CD4-positive, alpha-beta T cell treated with Interleukin-15 for 1 hour (primary cell): Measurements from ENCODE around the gene ADPRS.

Source experiments
- DNase-seq: peaks from one replicate; pipeline ENCODE4 v3.0.0-alpha.2; 2020

Gene ADPRS, protein sequence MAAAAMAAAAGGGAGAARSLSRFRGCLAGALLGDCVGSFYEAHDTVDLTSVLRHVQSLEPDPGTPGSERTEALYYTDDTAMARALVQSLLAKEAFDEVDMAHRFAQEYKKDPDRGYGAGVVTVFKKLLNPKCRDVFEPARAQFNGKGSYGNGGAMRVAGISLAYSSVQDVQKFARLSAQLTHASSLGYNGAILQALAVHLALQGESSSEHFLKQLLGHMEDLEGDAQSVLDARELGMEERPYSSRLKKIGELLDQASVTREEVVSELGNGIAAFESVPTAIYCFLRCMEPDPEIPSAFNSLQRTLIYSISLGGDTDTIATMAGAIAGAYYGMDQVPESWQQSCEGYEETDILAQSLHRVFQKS

DNA sequence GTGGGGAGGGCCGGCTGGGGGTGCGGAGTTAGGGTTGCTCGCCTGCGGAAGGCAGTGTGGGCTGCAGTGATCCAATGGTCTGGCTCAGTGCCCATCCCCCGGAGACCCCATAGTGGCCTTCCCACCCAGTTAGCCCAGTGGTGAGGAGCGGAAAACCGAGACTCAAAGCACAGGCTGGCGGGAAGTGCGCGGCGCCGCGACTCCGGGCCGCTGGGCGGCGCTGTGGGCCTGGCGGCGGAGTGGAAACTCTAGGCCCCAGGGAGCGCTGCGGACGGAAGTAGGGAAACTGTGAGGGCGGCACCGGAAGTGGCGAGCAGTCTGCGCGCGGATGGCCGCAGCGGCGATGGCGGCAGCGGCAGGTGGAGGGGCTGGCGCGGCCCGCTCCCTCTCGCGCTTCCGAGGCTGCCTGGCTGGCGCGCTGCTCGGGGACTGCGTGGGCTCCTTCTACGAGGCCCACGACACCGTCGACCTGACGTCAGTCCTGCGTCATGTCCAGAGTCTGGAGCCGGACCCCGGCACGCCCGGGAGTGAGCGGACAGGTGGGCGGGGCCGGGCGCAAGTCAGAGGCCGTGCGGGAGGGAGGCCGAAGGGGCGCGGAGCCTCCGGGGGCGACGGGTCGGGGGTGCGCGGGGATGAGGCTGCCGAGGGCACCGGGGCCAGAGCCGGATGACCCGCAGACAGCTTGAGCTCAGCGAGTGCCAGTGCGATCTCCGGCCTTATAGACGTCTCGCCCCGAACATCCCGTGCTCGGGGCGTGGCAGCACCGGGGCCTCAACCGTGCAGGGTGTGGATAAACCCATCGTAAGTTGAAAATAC is at the start of gene ADPRS:
Gene ADPRS, plus strand, starts transcription at position 316 of the 816 bp plus-strand sequence. Its CDS starts 13 bp downstream, at position 329.
- peak; percentile 89 for DNase-seq

DNA sequence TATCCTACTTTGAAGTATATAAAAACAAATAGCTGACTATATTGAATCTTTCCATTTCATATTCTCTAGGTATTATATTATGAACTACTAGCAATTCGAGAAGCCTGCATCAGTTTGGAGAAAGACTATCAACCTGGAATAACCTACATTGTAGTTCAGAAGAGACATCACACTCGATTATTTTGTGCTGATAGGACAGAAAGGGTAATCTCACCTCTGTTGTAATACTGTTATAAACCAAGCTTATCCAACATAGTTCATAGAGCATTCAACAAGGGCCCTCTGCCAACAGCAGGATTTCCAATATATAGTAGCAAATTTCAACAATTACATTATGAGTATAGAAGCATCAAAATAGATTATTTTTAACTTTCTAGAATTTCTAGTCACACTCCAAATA is 48.5 kb upstream of the ADPRS start:
- no peak for DNase-seq

DNA sequence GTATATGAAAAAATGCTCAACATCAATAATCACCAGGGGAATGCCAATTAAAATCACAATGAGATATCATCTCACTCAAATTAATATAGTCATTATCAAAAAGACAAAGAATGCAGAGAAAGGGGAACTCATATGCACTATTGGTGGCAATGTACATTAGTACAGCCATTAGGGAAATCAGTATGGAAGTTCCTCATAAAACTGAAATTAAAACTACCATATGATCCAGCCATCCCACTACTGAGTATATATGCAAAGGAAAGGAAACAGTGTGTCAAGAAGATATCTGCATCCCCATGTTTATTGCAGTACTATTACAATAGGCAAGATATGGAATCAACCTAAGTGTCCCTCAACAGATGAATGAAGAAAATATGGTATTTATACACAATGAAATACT is 36.9 kb upstream of the ADPRS start:
- DNase-seq = no peak

DNA sequence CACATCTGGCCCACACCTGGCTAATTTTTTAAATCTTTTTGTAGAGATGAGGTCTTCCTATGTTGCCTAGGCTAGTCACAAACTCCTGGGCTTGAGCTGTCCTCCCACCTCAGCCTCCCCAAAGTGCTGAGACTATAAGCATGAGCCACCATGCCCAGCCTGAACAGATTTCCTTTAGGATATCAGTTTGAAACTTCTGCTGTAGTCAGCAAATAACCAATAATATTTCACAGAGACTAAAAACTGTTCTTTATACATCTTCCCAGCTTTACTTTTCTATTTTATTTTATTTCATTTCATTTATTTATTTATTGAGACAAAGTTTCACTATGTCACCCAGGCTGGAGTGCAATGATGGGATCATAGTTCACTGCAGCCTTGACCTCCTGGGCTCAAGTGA is 34.7 kb upstream of the ADPRS start:
- no peak for DNase-seq

DNA sequence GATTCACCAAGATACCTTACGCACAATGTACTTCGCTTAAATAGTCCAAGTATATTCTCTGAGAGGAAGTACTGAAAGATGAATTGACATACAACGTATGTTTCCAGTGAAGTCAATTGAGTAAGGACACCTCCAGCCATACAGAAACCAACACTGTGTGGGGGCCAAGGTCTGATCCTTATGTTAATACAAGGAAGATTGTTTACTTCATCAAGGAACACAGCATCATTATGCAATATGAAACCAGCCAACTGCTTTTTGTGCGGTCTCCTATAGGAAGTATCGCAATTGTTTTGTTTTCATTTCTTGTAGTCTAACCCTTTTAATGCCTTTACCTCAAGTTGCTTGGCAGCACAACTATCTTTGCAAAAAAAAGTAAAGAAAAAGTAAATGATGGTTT is 33.0 kb upstream of the ADPRS start:
- DNase-seq = no peak

DNA sequence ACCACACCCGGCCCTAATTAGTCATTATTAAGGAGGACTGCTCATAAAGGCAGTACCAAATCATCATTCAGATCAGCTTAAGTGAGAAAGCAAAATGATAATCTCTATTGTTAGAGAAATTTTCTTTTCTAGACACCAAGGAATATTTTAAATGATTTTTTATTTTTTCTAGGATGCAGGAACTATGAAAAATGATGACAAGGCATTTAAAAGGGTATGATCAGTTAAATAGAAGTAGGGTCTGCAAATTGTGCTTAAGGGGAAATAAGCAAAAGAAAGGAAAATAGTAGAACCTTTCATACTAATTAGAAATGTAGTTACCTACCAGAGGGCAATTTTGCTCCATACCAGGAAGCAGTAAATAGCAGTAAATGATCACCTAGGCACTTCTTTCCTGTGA is 26.4 kb upstream of the ADPRS start:
- DNase-seq = no peak

DNA sequence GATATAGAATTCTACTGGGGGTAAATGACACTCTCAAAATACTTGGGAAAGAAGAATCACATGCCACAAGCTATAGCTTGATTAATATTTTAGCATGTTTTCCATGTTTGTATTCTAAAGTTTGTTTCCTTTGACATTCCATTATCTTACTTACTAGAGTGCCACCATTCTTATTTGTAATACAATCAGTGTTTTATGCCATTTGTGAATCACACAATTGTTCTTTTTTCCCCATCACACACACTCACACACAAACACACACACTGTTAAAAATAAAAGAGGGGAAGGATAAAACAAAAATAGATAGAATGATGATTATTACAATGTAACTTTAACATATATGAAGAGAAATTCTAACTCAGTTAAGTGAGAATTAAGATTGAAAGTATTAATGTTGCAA is 20.8 kb upstream of the ADPRS start:
- no peak for DNase-seq

DNA sequence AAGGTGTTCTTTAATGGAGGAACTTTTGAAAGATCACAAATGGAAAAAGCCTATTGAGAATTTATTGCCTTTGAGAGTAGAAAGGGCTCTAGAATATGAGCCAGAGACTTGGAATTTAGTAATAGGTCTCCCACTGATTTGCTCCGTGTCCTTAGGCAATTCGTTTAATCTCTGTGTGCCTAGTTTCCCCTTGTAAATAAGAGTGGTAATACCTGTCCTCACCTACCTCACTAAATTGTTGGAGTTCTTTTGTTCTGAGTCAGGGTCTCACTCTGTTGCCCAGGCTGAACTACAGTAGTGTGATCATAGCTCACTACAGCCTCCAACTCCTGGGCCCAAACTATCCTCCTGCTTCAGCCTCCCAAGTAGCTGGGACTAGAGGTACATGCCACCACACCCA is 19.8 kb upstream of the ADPRS start:
- DNase-seq = no peak

DNA sequence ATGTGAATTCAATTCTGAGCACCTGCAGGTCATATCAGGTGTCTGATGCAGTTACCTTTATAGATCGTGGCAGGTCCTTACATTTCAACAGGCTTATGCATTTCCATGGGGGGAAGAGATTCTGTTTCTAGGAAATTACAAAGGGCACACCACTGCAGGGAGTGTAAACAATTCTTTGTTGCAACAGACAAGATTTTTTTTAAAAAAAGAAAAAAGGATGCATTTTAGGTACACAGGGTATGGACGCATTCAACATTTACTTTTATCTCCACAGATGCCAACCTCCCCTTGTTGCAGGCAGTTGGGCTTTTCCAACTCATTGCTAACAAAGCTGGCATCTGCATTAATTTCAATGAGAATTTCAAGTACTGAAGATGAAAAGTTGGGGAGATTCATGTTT is 18.3 kb upstream of the ADPRS start:
- DNase-seq = no peak

DNA sequence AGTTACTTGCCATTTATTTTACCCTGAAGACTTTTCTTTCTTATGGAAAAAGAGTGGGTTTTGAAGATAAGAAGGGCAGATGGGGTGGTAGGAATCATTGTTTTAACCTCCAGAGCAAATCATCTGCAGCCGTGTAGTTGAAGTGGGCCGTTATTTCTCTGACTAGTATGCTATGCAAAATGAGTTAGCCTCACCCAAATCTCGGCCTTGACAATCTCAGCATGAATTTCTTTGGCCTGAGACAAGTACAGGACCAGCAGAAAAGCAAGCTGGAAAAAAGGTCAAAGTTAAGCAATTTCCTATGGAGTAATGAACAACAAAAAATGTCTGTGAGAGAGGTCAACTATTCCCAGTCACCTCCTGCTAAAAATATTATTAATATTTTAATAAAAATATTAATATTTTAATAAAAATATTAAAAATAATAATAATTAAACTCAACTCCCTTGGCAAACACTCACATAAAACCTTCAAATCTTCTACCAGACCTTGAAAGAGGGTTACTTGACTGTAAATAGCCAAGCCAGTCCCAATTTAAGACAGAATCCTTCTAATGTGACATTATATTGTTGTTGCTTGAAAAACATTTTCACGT is 11.6 kb upstream of the ADPRS start:
- DNase-seq = no peak

DNA sequence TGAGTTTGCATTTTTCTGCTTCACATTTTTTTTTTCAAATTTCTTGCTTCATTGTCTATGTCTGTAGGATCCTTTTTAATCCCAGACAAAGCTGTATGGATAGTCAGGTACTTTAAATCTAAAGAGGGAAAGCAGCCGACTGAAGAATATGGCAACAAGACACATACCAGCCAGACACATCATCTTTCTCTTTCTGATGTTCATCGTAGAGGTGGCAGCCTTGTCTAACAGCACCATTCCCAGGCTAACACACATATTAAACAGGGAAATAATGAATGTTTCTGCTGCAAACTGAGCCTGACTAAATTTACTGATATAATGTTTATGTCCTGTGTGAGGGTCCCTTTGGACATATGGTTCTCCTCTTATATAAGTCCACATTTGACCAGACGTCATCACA is 8.5 kb upstream of the ADPRS start:
- no peak for DNase-seq

DNA sequence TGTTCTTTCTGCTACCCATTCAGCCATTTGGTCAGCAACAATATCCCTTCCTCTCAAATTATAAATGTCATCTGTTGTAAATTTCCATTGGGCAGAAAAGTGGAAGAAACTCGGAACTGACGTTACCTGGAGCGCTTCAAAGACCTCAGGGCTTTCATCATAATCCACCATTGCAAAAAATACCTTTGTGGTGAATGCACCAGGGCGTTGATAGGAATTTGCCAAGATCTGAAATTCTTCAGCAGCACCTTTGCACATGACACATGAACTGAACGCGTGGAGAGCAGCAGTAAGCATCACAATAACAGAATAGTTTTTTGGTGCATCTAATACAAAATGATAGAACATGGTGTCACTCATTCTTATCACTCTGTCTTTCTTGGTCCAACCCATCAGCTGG is 7.9 kb upstream of the ADPRS start:
- DNase-seq = no peak

DNA sequence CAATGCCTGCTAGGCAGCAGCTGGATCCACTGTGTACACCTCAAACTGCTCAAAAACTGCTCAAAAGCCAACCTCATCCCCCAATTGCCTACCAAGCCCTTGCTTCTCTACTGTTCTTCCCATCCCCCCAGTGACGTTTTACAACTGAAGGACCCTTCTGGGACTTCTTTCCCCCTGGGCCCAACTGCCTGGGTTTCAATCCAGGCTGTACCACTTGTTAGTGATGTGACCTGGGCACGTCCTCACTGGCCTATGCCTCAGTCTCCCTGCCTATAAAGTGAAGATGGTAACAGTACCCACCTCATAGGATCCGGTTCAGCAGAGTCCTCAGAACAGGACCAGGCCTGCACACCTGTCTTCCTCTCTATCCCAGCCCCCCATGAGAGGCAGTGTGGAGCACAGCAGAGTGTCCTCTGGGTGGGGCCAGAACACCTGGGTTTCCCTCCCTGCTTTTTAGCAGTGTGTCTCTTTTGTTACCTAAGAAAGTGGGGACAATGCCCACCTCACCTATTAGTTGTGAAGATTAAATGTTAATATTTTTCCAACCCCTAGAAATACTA is 6.7 kb upstream of the ADPRS start:
- DNase-seq = no peak

DNA sequence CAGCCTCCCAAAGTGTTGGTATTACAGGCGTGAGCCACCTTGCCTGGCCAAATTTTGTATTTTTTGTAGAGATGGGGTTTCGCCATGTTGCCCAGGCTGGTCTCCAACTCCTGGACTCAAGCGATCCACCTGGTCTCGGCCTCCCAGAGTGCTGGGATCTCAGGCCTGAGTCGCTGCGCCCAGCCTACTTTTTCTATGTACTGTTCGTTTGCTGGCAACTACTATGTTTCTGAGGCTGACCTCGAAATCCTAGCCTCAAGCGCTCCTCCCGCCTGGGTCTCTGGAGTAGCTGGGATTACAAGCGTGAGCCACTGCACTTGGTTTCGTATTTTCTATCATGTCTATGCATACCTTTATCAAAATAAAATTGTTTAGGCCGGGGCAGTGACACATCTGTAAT is 5.5 kb upstream of the ADPRS start:
- no peak for DNase-seq

DNA sequence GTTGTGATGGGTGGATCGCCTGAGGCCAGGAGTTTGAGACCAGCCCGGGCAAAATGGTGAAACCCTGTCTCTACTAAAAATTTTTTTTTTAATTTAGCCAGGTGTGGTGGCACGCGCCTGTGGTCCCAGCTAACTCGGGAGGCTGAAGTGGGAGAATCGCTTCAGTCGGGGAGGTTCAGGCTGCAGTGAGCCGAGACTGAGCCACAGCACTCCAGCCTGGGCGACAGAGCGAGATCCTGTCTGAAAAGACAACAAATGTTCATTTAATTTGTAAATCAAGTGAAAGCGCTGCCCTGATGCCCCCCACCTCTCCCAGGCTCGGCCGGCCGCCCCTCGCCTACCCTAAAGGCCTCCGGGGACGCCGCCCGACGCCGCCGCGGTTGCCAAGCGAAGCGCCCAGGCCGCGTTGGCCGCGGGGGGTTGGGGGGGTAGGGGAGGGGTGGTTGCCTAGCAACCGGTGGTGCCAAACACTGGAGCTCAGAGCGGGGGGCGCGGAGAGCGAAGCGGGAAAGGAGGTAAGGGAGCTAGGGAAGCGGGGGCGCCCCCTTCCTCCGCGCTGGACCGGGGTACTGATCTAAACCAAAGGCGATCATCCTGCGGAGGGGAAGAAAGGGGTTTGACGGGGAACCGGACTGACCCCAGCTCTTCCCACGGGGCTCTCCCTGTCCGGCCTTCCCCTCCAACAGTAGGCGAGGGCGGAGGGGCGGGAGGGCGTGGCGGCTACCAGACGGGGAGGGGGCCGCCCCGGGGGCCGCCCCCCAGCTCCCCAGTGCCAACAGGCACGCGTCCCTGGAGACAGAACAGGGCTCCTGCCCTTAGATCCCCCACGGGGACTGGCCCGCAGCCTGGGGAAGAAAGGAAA is 4.8 kb upstream of the ADPRS start, which contains the start of gene TEKT2:
Gene TEKT2, plus strand, starts transcription at position 460 of the 862 bp plus-strand sequence. CDS start 828 bp downstream, outside the sequence.
- DNase-seq = no peak

DNA sequence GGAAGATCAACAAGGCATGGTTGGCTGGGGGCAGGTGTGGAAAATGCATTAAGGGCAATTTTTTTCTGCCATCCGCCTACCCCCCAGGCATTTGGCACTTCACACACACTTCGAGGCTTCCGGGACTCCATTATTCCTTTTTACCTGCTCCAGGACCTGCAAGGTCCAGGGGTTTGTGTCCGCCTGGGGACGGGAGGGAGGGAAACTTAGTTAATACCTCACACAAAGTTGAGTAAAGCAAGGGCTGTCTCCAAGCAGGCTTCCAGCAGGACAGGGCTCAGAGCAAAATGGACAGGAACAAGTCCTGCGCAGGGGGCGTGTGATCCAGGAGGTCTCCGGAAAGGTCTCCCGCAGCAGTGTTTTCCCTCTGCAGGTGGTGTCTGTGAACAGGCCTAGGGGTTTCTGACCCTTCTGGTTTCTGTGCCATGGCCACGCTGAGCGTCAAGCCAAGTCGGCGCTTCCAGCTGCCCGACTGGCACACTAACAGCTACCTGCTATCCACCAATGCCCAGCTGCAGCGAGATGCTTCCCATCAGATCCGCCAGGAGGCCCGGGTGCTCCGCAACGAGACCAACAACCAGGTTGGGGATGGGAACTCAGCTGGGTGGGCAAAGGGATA is 4.1 kb upstream of the ADPRS start:
- no peak for DNase-seq

DNA sequence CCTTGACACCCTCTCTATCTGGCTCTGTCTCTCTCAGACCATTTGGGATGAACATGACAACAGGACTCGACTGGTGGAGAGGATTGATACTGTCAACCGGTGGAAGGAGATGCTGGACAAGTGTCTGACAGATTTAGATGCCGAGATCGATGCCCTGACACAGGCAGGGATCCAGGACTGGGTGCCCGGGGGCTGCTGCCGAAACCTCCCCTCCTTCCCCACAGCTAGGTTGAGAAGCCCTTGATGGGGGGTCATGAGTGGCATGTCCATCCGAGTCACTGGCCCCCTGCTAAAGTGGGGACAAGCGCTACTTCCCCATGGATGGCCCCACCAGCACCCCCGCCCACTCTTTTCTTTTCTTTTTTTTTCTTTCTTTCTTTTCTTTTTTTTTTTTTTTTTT is 3.6 kb upstream of the ADPRS start:
- no peak for DNase-seq

DNA sequence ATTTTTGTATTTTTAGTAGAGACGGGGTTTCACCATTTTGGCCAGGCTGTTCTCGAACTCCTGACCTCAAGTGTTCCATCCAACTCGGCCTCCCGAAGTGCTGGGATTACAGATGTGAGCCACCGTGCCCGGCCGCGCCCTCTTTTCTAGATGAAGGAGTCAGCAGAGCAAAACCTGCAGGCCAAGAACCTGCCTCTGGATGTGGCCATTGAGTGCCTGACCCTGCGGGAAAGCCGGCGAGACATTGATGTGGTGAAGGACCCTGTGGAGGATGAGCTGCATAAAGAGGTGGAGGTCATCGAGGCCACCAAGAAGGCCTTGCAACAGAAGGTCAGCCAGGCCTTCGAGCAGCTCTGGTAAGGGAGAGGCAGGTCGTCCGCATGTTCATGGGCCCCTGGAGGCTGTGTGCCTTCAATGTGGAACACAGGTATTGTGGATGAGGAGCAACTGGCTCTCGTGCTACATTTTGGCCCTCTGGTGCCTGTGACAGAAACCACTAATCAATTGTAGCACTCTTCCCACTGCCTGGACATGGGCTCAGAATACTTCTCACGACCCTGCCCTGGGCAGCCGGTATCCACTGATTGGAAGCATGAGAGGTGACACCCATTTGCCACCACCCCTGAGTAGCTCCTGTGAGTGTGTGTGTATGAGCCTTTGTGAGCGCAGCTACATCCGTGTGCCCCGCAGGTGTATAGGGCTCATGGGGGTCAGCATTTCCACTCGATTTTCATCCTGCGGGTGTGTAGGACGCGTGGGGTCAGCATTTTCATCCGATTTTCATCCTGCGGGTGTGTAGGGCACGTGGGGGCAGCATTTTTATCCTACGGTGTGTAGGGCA is 2.8 kb upstream of the ADPRS start:
- no peak for DNase-seq

DNA sequence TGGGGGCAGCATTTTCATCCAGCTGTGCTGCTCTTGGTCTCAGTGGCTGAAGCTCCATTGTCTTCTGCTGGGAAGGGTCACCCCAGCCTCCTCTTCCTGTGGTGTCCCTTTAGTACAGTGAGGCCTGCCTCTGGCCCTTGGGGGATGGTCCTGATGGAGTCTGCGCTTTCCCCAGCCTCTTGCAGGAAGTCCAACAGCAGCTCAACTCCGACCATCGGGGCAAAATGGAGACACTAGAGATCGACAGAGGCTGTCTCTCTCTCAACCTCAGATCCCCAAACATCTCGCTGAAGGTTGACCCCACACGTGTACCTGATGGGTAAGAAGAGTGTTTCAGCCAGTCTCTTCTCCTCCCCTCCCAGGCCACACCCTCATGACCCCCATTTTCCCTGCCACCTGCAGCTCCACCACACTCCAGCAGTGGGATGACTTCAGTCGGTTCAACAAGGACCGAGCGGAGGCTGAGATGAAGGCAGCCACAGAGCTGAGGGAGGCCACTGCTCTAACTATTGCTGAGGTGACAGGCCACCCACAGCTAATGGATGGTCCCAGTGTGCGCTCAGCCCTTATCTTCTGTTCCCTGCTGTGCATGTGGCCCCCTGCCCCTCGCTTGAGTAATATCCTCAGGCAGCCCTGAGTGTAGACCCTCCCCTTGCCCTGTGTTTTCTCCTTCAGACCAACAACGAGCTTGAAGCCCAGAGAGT is 2.0 kb upstream of the ADPRS start:
- DNase-seq = no peak
